ENCODE results near the gene FBXO38. TPM values are rescaled to one million over a fixed set of nuclear protein-coding genes. Genes with fewer than 3 reads are reported as not detected.
A peak's percentile ranks its signal among the peaks of the same experiment; 100 is the strongest.

The FBXO38 gene
- 45.4 TPM for total RNA-seq
- long read RNA-seq, partial matches to known transcripts, result 3 of 6 reads
- long read RNA-seq, other reads (novel, unspliced or antisense), result 2 of 6 reads

GRCh38 chr5:148383564-148384379 lies at the start of gene FBXO38:
Gene FBXO38, plus strand, starts transcription at chr5:148383958. Its CDS starts 10,819 bp downstream, at chr5:148394777.
- DNase-seq (ENCODE audit: low spot score), result peak; percentile 98

GRCh38 chr5:148335259-148335658 lies 48.5 kb upstream of the FBXO38 start, which contains the start of gene SPINK9:
Gene SPINK9, plus strand, starts transcription at chr5:148335559. Its CDS starts 55 bp downstream, at chr5:148335614.
- no peak for DNase-seq (ENCODE audit: low spot score)

GRCh38 chr5:148336704-148337435 lies 46.9 kb upstream of the FBXO38 start:
- no peak for DNase-seq (ENCODE audit: low spot score)

- no peak for DNase-seq (ENCODE audit: low spot score)
These were observed 41.2 kb upstream of the FBXO38 start for GRCh38 chr5:148342371-148343045.

GRCh38 chr5:148343046-148343407 lies 40.7 kb upstream of the FBXO38 start:
- DNase-seq (ENCODE audit: low spot score), result no peak

- DNase-seq (ENCODE audit: low spot score), result no peak
These were observed 39.9 kb upstream of the FBXO38 start for GRCh38 chr5:148343603-148344487.

DNA sequence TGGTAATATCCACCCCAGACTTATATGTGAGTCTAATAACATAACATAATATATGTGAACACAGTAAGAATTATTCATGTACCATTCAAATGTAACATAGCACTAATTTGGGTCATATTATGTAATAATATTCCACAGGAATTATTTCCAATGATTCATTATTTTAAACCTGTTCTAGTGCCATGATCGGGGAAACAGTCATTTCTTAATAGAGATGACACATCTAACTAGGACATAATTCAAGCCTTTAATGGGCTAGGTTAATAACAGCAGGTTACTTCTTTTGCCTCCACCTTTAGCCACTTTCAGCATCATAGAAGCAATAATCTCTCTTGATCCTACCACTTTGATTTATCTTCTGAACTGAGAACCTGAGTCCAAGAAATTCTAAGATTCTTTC lies 36.1 kb upstream of the FBXO38 start:
- DNase-seq (ENCODE audit: low spot score), result no peak

- DNase-seq (ENCODE audit: low spot score), result no peak
These were observed 31.1 kb upstream of the FBXO38 start for GRCh38 chr5:148352696-148353095.

DNA sequence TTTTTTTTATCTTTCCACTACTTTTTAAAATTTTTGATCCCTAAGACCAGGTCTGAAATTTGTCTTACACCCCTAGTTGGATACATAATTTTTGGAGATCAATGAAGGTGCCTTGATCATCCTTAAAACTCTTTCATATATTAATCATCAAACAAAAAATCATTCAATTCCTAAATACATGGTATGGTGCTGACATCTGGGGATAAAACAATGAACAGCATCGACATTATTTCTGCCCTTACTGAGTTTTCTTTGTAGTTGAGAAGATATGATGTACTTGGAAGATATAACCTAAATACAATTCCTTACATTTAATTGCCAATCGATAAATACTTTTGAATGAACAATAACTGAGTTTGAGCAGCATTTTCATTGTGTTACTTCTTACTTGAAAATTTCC lies 30.1 kb upstream of the FBXO38 start:
- DNase-seq (ENCODE audit: low spot score), result no peak

DNA sequence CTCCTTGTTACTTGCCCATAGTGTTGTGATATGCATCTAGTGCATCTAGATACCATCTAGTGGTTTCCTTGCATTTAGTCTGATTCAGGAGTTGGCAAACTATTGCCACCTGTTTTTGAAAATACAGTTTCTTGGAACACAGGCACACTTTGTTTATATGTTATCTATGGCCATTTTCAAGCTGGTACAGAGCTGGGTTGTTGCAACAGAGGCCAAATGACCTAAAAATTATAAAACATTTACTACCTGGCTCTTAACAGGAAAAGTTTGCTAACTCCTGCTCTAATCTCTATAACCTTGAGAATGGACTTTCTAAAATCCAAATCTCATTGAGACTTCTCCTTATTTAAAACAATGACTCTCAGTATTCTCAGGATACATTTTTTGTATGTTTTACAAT lies 19.4 kb upstream of the FBXO38 start:
- DNase-seq (ENCODE audit: low spot score), result no peak

DNA sequence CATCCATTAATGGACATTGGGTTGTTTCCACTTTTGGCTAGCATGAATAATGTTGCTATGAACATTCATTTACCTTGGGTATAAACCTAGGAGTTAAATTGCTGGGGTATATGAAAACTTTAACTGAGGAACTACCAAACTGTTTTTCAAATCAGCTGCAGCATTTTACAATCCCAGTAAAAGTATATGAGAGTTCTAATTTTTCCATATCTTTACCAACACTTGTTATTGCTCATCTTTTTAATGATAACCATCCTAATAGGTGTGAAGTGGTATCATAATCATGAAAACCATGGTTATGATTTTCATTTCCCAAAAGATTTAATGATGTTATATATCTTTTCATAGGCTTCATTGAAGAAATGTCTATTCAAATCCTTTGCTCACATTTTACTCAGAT lies 15.5 kb upstream of the FBXO38 start:
- no peak for DNase-seq (ENCODE audit: low spot score)

DNA sequence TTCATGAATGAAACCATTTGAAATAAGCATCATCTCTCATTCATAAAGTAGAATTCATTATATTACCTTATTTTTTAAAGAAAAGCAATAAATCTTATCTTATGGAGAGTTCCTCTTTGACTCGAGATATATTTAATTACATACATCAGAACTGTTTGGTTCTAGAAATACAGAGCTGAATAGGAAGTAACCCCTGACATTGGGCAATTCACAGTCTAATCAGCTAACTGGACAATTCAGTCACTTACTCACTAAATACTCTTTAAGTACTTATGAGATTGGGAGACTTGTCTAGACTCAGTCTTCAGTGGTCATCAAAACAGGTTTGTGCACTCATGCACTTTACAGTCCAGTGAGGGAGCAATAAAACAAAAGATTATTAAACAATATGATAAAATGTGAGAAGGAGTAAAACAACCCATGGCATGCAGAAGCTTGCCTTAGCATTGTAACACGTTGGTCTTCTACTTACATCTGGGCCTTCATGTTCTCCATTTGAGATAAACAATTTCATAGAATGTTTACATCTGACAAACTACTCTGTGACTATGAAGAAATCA lies 11.5 kb upstream of the FBXO38 start:
- no peak for DNase-seq (ENCODE audit: low spot score)

GRCh38 chr5:148372893-148373292 lies 10.9 kb upstream of the FBXO38 start:
- DNase-seq (ENCODE audit: low spot score), result no peak

- DNase-seq (ENCODE audit: low spot score), result no peak
These were observed 8.9 kb upstream of the FBXO38 start for GRCh38 chr5:148374690-148375360.

GRCh38 chr5:148376198-148376597 lies 7.6 kb upstream of the FBXO38 start:
- DNase-seq (ENCODE audit: low spot score), result no peak

GRCh38 chr5:148378670-148379069 lies 5.1 kb upstream of the FBXO38 start:
- no peak for DNase-seq (ENCODE audit: low spot score)

- no peak for DNase-seq (ENCODE audit: low spot score)
These were observed 4.4 kb upstream of the FBXO38 start for GRCh38 chr5:148379340-148379739.

GRCh38 chr5:148381906-148382305 lies 1.9 kb upstream of the FBXO38 start:
- DNase-seq (ENCODE audit: low spot score), result no peak

- no peak for DNase-seq (ENCODE audit: low spot score)
These were observed 797 bp upstream of the FBXO38 start for GRCh38 chr5:148382961-148383360.

GRCh38 chr5:148384380-148384737 lies 601 bp downstream of the FBXO38 start:
- no peak for DNase-seq (ENCODE audit: low spot score)
